Effector CD8-positive, alpha-beta T cell (primary cell): Measurements from ENCODE around the gene POU2AF3.
"Not testable (repeated sequence)": the region's sequence is repeated elsewhere in the genome, so short reads cannot be mapped to it uniquely, and the experiment has no call there.

Experiments
- DNase-seq: peaks from one replicate; lab custom pipeline; 2025; lab: John Stamatoyannopoulos, UW

Gene POU2AF3

GRCh38 chr11:111300569-111300968 lies 2.2 kb downstream of the POU2AF3 start:
- DNase-seq = no peak

GRCh38 chr11:111301004-111301841 lies 2.9 kb downstream of the POU2AF3 start:
- DNase-seq = no peak

- no peak for DNase-seq
These were observed 3.4 kb downstream of the POU2AF3 start for GRCh38 chr11:111301842-111302118.

GRCh38 chr11:111302298-111302697 lies 4.0 kb downstream of the POU2AF3 start:
- DNase-seq = no peak

- DNase-seq = no peak
These were observed 5.1 kb downstream of the POU2AF3 start for GRCh38 chr11:111303461-111303860.

GRCh38 chr11:111305162-111305802 lies 6.9 kb downstream of the POU2AF3 start:
- no peak for DNase-seq

GRCh38 chr11:111305876-111306275 lies 7.5 kb downstream of the POU2AF3 start:
- DNase-seq = no peak

GRCh38 chr11:111306321-111306720 lies 8.0 kb downstream of the POU2AF3 start:
- no peak for DNase-seq

GRCh38 chr11:111307472-111308108 lies 9.2 kb downstream of the POU2AF3 start:
- DNase-seq = no peak

GRCh38 chr11:111308140-111308539 lies 9.8 kb downstream of the POU2AF3 start:
- DNase-seq = no peak

- DNase-seq = no peak
These were observed 11.0 kb downstream of the POU2AF3 start for GRCh38 chr11:111309215-111309915.

GRCh38 chr11:111310088-111310487 lies 11.7 kb downstream of the POU2AF3 start:
- no peak for DNase-seq

GRCh38 chr11:111310723-111311122 lies 12.4 kb downstream of the POU2AF3 start:
- DNase-seq = no peak

- no peak for DNase-seq
These were observed 13.7 kb downstream of the POU2AF3 start for GRCh38 chr11:111312076-111312475.

- no peak for DNase-seq
These were observed 20.9 kb downstream of the POU2AF3 start for GRCh38 chr11:111319296-111319695.

GRCh38 chr11:111320199-111320598 lies 21.9 kb downstream of the POU2AF3 start:
- DNase-seq = not testable (repeated sequence)

GRCh38 chr11:111320728-111321568 lies 22.6 kb downstream of the POU2AF3 start:
- no peak for DNase-seq

- no peak for DNase-seq
These were observed 24.2 kb downstream of the POU2AF3 start for GRCh38 chr11:111322534-111322933.

GRCh38 chr11:111324277-111324720 lies 26.0 kb downstream of the POU2AF3 start:
- DNase-seq = no peak

- DNase-seq = no peak
These were observed 26.9 kb downstream of the POU2AF3 start for GRCh38 chr11:111325259-111325658.

- DNase-seq = no peak
These were observed 28.5 kb downstream of the POU2AF3 start for GRCh38 chr11:111326824-111327223.
